Hepatocyte (in vitro differentiated cells): ENCODE results near the gene ARL17B.

Source experiments
- EZH2phosphoT487 ChIP-seq: fragments of 200-600 bp; sonication (generic); IDR thresholded peaks from one replicate; pipeline ENCODE4 v1.6.1; 2018; ENCODE audit warnings: antibody characterized with exemption, mild to moderate bottlenecking, low read depth, moderate library complexity; ENCODE audit not compliant: unreplicated experiment, severe bottlenecking
- TF ChIP-seq, protein P1 (sequence below): fragments of 200-600 bp; sonication (generic); IDR thresholded peaks from 2 replicates; pipeline ENCODE4 v1.5.1; 2016; ENCODE audit warnings: antibody characterized with exemption, mild to moderate bottlenecking; ENCODE audit not compliant: poor library complexity

DNA sequence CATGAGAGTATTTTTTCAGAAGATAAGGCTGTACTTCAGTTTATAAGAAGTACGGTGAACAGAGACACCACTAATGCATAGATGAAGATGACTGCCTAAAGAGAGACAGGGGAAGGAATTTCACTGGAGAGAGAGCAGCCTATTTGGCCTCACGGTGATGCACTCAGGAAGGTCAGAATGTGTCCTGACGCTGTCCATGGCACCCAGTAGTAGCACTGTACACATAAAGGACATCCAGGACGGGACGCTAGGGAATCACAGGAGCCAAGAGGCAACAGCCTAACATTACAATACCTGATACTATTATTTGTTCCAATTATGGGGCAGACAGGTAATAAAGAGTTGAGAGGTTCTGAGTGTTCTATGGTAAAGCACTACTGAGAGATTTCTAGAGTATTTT lies 91.5 kb downstream of the ARL17B start:
- TF ChIP-seq, protein P1, sequence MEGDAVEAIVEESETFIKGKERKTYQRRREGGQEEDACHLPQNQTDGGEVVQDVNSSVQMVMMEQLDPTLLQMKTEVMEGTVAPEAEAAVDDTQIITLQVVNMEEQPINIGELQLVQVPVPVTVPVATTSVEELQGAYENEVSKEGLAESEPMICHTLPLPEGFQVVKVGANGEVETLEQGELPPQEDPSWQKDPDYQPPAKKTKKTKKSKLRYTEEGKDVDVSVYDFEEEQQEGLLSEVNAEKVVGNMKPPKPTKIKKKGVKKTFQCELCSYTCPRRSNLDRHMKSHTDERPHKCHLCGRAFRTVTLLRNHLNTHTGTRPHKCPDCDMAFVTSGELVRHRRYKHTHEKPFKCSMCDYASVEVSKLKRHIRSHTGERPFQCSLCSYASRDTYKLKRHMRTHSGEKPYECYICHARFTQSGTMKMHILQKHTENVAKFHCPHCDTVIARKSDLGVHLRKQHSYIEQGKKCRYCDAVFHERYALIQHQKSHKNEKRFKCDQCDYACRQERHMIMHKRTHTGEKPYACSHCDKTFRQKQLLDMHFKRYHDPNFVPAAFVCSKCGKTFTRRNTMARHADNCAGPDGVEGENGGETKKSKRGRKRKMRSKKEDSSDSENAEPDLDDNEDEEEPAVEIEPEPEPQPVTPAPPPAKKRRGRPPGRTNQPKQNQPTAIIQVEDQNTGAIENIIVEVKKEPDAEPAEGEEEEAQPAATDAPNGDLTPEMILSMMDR = no peak
- no peak for TF ChIP-seq EZH2phosphoT487
